ENCODE measurements around the gene VTI1A. TPM values are rescaled to one million over a fixed set of nuclear protein-coding genes. Genes with fewer than 3 reads are reported as not detected.

Gene VTI1A
- total RNA-seq, 1 experiment from 2014 or later, result 22.0 TPM

DNA sequence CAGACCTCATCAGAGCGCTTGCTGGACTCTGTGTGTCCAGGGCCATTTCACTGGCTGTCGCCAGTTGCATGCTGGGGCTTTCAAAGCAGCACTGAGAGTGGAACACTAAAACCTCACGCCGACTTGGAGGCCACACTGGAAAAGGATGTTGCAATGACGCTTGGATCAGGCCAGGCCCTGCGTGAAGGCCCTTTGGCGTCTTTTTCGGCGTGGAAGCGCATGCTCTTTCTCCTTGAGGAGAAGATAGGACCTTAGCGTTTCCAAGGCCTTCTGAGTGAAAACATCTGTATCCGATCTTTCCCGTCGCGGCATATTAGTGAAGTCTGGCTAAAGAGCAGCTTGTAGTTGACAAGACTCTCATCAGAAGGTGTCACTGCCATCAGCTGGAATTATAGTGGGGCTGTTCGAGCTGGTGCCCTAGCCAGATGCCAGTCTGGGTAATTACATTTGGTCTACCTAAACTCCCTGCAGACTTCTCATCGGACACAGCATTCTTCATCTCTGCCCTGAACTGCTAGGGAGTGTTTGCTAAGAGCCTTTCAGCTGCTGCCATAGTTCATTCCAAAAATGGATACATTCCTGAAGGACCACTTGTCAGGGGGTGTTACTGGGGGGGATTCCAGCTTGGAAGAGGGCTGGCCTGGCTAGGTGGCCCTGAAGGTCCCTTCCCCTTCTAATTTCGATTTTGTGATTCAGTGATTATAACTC is 335.3 kb downstream of the VTI1A start:
- Histone ChIP-seq H3K14ac (ENCODE audit: insufficient read depth, low read length) (no peak overlapping the region), H2BK12ac (ENCODE audit: insufficient read length, low read depth, low read length) (no peak overlapping the region), H2AK5ac (ENCODE audit: insufficient read length, low read length) (no peak overlapping the region), H3K79me1 (ENCODE audit: insufficient read depth, low read depth, low read length, poor library complexity, severe bottlenecking) (no peaks in the 10 kb centered on the region), H3K27ac (ENCODE audit: insufficient read length, low read depth, low read length) (no peak overlapping the region), H3K18ac (ENCODE audit: insufficient read length, low read depth, low read length) (no peak overlapping the region), H3K23me2 (ENCODE audit: insufficient read length, low read depth, low read length, poor library complexity, severe bottlenecking) (no peaks in the 10 kb centered on the region), H3K79me2 (ENCODE audit: insufficient read depth, low read length) (no peaks in the 10 kb centered on the region), H3K56ac (ENCODE audit: insufficient read length, low read depth, low read length) (no peak overlapping the region), H3K23ac (ENCODE audit: insufficient read length, low read depth, low read length) (no peak overlapping the region), H3K27me3 (ENCODE audit: insufficient read depth, low read length) (no peaks in the 10 kb centered on the region), H2BK15ac (ENCODE audit: low read depth, low read length) (no peak overlapping the region), H4K91ac (ENCODE audit: insufficient read length, low read depth, low read length) (no peak overlapping the region), H3K9me3 (ENCODE audit: control insufficient read depth, low read depth, low read length) (no peaks in the 10 kb centered on the region), H2AFZ (ENCODE audit: low read length) (no peak overlapping the region), H2BK5ac (ENCODE audit: insufficient read length, low read length) (no peak overlapping the region), H4K20me1 (ENCODE audit: control insufficient read depth, insufficient read depth, insufficient read length) (no peaks in the 10 kb centered on the region), H2BK20ac (ENCODE audit: low read depth, low read length, poor library complexity, severe bottlenecking) (no peak overlapping the region), H3T11ph (ENCODE audit: low read length) (no peak overlapping the region), H2BK120ac (ENCODE audit: low read depth, low read length, poor library complexity, severe bottlenecking) (no peak overlapping the region), H4K8ac (replicated peaks; ENCODE audit: insufficient read length, low read depth, low read length) (no peak overlapping the region), H3K4ac (ENCODE audit: low read depth, low read length) (no peak overlapping the region), H3K4me1 (ENCODE audit: insufficient read depth, low read length) (no peaks in the 10 kb centered on the region), H3K9ac (ENCODE audit: extremely low read depth, insufficient read length, low read length) (no peak overlapping the region), H4K5ac (ENCODE audit: insufficient read length, low read depth, low read length) (no peak overlapping the region), H3K4me2 (ENCODE audit: insufficient read depth, insufficient read length, low read length) (no peak overlapping the region)
- DNase-seq, result no peak
- Mint-ChIP-seq H3K27me3 (ENCODE audit: low read depth) (no peaks in the 10 kb centered on the region), H3K36me3 (ENCODE audit: insufficient read depth in 1 of 3, low read depth in 3 of 3) (peaks cover 0 to 3% (median 1%) of the 10 kb centered on the region in 3 experiments; a peak in 2 of 7 replicates), H3K27ac (no peak overlapping the region), H3K4me3 (no peak overlapping the region), H3K4me1 (peaks cover 3 to 13% of the 10 kb centered on the region in 2 experiments), H3K9me3 (no peaks in the 10 kb centered on the region)
- WGBS (ENCODE audit: extremely low coverage, insufficient read length, low lambda C conversion rate), result no CpG with 5 or more reads among the region's 18 CpGs
- TF ChIP-seq, protein P1, sequence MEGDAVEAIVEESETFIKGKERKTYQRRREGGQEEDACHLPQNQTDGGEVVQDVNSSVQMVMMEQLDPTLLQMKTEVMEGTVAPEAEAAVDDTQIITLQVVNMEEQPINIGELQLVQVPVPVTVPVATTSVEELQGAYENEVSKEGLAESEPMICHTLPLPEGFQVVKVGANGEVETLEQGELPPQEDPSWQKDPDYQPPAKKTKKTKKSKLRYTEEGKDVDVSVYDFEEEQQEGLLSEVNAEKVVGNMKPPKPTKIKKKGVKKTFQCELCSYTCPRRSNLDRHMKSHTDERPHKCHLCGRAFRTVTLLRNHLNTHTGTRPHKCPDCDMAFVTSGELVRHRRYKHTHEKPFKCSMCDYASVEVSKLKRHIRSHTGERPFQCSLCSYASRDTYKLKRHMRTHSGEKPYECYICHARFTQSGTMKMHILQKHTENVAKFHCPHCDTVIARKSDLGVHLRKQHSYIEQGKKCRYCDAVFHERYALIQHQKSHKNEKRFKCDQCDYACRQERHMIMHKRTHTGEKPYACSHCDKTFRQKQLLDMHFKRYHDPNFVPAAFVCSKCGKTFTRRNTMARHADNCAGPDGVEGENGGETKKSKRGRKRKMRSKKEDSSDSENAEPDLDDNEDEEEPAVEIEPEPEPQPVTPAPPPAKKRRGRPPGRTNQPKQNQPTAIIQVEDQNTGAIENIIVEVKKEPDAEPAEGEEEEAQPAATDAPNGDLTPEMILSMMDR (conservative IDR thresholded peaks at IDR 0.05), result no peak

All from H9 (cell line).